HG03571 (cell line): ENCODE data around the gene LILRA5.
"Not testable (repeated sequence)": the region's sequence is repeated elsewhere in the genome, so short reads cannot be mapped to it uniquely, and the experiment has no call there.

Source experiments
- ATAC-seq: cut with Tn5 transposase; IDR thresholded peaks from one replicate; pipeline ENCODE4 v1.9.1; 2021; ENCODE audit not compliant: unreplicated experiment

LILRA5 gene

GRCh38 chr19:54307389-54308020 lies 5.5 kb downstream of the LILRA5 start:
- ATAC-seq = no peak

- no peak for ATAC-seq
These were observed 7.8 kb downstream of the LILRA5 start for GRCh38 chr19:54305141-54305540.

- ATAC-seq = no peak
These were observed 10.7 kb downstream of the LILRA5 start for GRCh38 chr19:54302257-54302656.

GRCh38 chr19:54299515-54299914 lies 13.5 kb downstream of the LILRA5 start:
- ATAC-seq = no peak

- ATAC-seq = no peak
These were observed 13.9 kb downstream of the LILRA5 start for GRCh38 chr19:54299126-54299498.

- no peak for ATAC-seq
These were observed 14.4 kb downstream of the LILRA5 start for GRCh38 chr19:54298357-54299125.

- no peak for ATAC-seq
These were observed 15.1 kb downstream of the LILRA5 start for GRCh38 chr19:54297759-54298305.

- ATAC-seq = no peak
These were observed 18.4 kb downstream of the LILRA5 start for GRCh38 chr19:54294539-54294938.

GRCh38 chr19:54289160-54289559 lies 23.8 kb downstream of the LILRA5 start:
- ATAC-seq = not testable (repeated sequence)

- ATAC-seq = no peak
These were observed 25.5 kb downstream of the LILRA5 start for GRCh38 chr19:54287456-54287855.

- ATAC-seq = not testable (repeated sequence)
These were observed 26.7 kb downstream of the LILRA5 start for GRCh38 chr19:54286283-54286682.

GRCh38 chr19:54285427-54286056 lies 27.4 kb downstream of the LILRA5 start:
- not testable (repeated sequence) for ATAC-seq

- no peak for ATAC-seq
These were observed 30.1 kb downstream of the LILRA5 start for GRCh38 chr19:54282686-54283470.

- ATAC-seq = not testable (repeated sequence)
These were observed 31.3 kb downstream of the LILRA5 start for GRCh38 chr19:54281729-54282075.

GRCh38 chr19:54281007-54281728 lies 31.8 kb downstream of the LILRA5 start, which contains the start of gene LILRB2:
LILRB2 (minus strand) TSS chr19:54281110; CDS start chr19:54280496, 614 bp downstream.
- no peak for ATAC-seq

GRCh38 chr19:54280441-54280840 lies 32.5 kb downstream of the LILRA5 start:
- not testable (repeated sequence) for ATAC-seq

- ATAC-seq = not testable (repeated sequence)
These were observed 32.9 kb downstream of the LILRA5 start for GRCh38 chr19:54280025-54280424.

- ATAC-seq = no peak
These were observed 33.5 kb downstream of the LILRA5 start for GRCh38 chr19:54279406-54279962.

GRCh38 chr19:54278571-54279195 lies 34.3 kb downstream of the LILRA5 start:
- not testable (repeated sequence) for ATAC-seq
